ENCODE measurements around the gene TEX10. TPM values are rescaled to one million over a fixed set of nuclear protein-coding genes. Genes with fewer than 3 reads are reported as not detected.

TEX10 gene
- polyA plus RNA-seq, 1 donor (not counting 4 experiments of a cell fraction or from before 2014, with no cell fraction given) = 50.7 TPM

- Histone ChIP-seq H3K36me3 (ENCODE audit: control insufficient read depth in 2 of 2, extremely low read depth in 1 of 2, insufficient read depth in 2 of 2, low read length in 2 of 2) (peaks cover 7 to 12% of the 10 kb centered on the region in 2 experiments), H3K9ac (ENCODE audit: control insufficient read depth, extremely low read depth, insufficient read depth, low read length) (no peak overlapping the region), H3K9me1 (ENCODE audit: control insufficient read depth, extremely low read depth, insufficient read depth, low read length) (no peaks in the 10 kb centered on the region), H3K9me3 (ENCODE audit: control insufficient read depth, low read depth, low read length) (no peaks in the 10 kb centered on the region), H3K27ac (ENCODE audit: control insufficient read depth, insufficient read depth, low read length) (no peak overlapping the region), H3K4me1 (ENCODE audit: control insufficient read depth, extremely low read depth, insufficient read depth, low read length) (no peaks in the 10 kb centered on the region), H3K4me2 (ENCODE audit: control insufficient read depth, extremely low read depth, insufficient read depth, low read depth, low read length) (no peak overlapping the region), H3K27me3 (ENCODE audit: control insufficient read depth, extremely low read depth, insufficient read depth, low read length) (no peaks in the 10 kb centered on the region), H3K4me3 (ENCODE audit: control insufficient read depth in 2 of 3, extremely low read depth in 1 of 3, insufficient read depth in 2 of 3, low read depth in 1 of 3, low read length in 3 of 3) (no peak overlapping the region), H3K79me2 (ENCODE audit: control insufficient read depth, insufficient read depth, low read length) (peaks cover 35% of the 10 kb centered on the region), H2AFZ (ENCODE audit: control insufficient read depth, low read length) (no peak overlapping the region), H4K20me1 (ENCODE audit: control insufficient read depth, extremely low read depth, insufficient read depth, low read length) (peaks cover 3% of the 10 kb centered on the region)
- TF ChIP-seq EZH2 (IDR thresholded peaks at IDR 0.05; ENCODE audit: low read length) = no peak
- no peak for FAIRE-seq
- dilution Hi-C loops (cut with MboI; ENCODE audit: extremely low pct_ligation_motif_present, low sequenced_read_pairs) = loop anchor here (25.0 kb wide), 1 partner anchor 270 kb away; the partner anchor contains the start of gene CAVIN4
- DNase-seq (ENCODE audit: low read depth, low spot score) = no peak
Observed at GRCh38 chr9:100317706-100318105, 35.0 kb downstream of the TEX10 start.

- FAIRE-seq = no peak
- Histone ChIP-seq H4K20me1 (ENCODE audit: control insufficient read depth, extremely low read depth, insufficient read depth, low read length) (peaks cover 3% of the 10 kb centered on the region), H3K9me1 (ENCODE audit: control insufficient read depth, extremely low read depth, insufficient read depth, low read length) (no peaks in the 10 kb centered on the region), H3K36me3 (ENCODE audit: control insufficient read depth in 2 of 2, extremely low read depth in 1 of 2, insufficient read depth in 2 of 2, low read length in 2 of 2) (peaks cover 7 to 12% of the 10 kb centered on the region in 2 experiments), H3K79me2 (ENCODE audit: control insufficient read depth, insufficient read depth, low read length) (peaks cover 44% of the 10 kb centered on the region), H2AFZ (ENCODE audit: control insufficient read depth, low read length) (no peak overlapping the region), H3K4me2 (ENCODE audit: control insufficient read depth, extremely low read depth, insufficient read depth, low read depth, low read length) (no peak overlapping the region), H3K9ac (ENCODE audit: control insufficient read depth, extremely low read depth, insufficient read depth, low read length) (no peak overlapping the region), H3K27ac (ENCODE audit: control insufficient read depth, insufficient read depth, low read length) (no peak overlapping the region), H3K9me3 (ENCODE audit: control insufficient read depth, low read depth, low read length) (no peaks in the 10 kb centered on the region), H3K27me3 (ENCODE audit: control insufficient read depth, extremely low read depth, insufficient read depth, low read length) (no peaks in the 10 kb centered on the region), H3K4me3 (ENCODE audit: control insufficient read depth in 2 of 3, extremely low read depth in 1 of 3, insufficient read depth in 2 of 3, low read depth in 1 of 3, low read length in 3 of 3) (no peak overlapping the region), H3K4me1 (ENCODE audit: control insufficient read depth, extremely low read depth, insufficient read depth, low read length) (no peaks in the 10 kb centered on the region)
- dilution Hi-C loops (cut with MboI; ENCODE audit: extremely low pct_ligation_motif_present, low sequenced_read_pairs) = loop anchor here (25.0 kb wide), 1 partner anchor 272 kb away; the partner anchor contains the start of gene CAVIN4
- TF ChIP-seq EZH2 (IDR thresholded peaks at IDR 0.05; ENCODE audit: low read length) (no peak), CTCF (optimal IDR thresholded peaks at IDR 0.05 in 1 of 3, IDR thresholded peaks at IDR 0.05 in 1 of 3, conservative IDR thresholded peaks at IDR 0.05 in 1 of 3; ENCODE audit: extremely low read depth in 1 of 3, insufficient read depth in 2 of 3, low read length in 3 of 3) (no peak)
- DNase-seq (ENCODE audit: low read depth, low spot score) = no peak
Observed at GRCh38 chr9:100315561-100315960, 37.2 kb downstream of the TEX10 start.

- Histone ChIP-seq H3K9ac (ENCODE audit: control insufficient read depth, extremely low read depth, insufficient read depth, low read length) (no peak overlapping the region), H3K79me2 (ENCODE audit: control insufficient read depth, insufficient read depth, low read length) (peaks cover 41% of the 10 kb centered on the region), H3K9me3 (ENCODE audit: control insufficient read depth, low read depth, low read length) (no peaks in the 10 kb centered on the region), H3K4me1 (ENCODE audit: control insufficient read depth, extremely low read depth, insufficient read depth, low read length) (no peaks in the 10 kb centered on the region), H3K36me3 (ENCODE audit: control insufficient read depth in 2 of 2, extremely low read depth in 1 of 2, insufficient read depth in 2 of 2, low read length in 2 of 2) (peaks cover 15 to 21% of the 10 kb centered on the region in 2 experiments), H2AFZ (ENCODE audit: control insufficient read depth, low read length) (no peak overlapping the region), H3K27ac (ENCODE audit: control insufficient read depth, insufficient read depth, low read length) (no peak overlapping the region), H4K20me1 (ENCODE audit: control insufficient read depth, extremely low read depth, insufficient read depth, low read length) (no peaks in the 10 kb centered on the region), H3K9me1 (ENCODE audit: control insufficient read depth, extremely low read depth, insufficient read depth, low read length) (no peaks in the 10 kb centered on the region), H3K4me2 (ENCODE audit: control insufficient read depth, extremely low read depth, insufficient read depth, low read depth, low read length) (no peak overlapping the region), H3K27me3 (ENCODE audit: control insufficient read depth, extremely low read depth, insufficient read depth, low read length) (no peaks in the 10 kb centered on the region), H3K4me3 (ENCODE audit: control insufficient read depth in 2 of 3, extremely low read depth in 1 of 3, insufficient read depth in 2 of 3, low read depth in 1 of 3, low read length in 3 of 3) (no peak overlapping the region)
- no peak for FAIRE-seq
- dilution Hi-C loops (cut with MboI; ENCODE audit: extremely low pct_ligation_motif_present, low sequenced_read_pairs) = loop anchor here (25.0 kb wide), 1 partner anchor 277 kb away; the partner anchor contains the start of gene CAVIN4
- TF ChIP-seq EZH2 (IDR thresholded peaks at IDR 0.05; ENCODE audit: low read length) (no peak), CTCF (optimal IDR thresholded peaks at IDR 0.05 in 1 of 3, IDR thresholded peaks at IDR 0.05 in 1 of 3, conservative IDR thresholded peaks at IDR 0.05 in 1 of 3; ENCODE audit: extremely low read depth in 1 of 3, insufficient read depth in 2 of 3, low read length in 3 of 3) (no peak)
- no peak for DNase-seq (ENCODE audit: low read depth, low spot score)
Observed at GRCh38 chr9:100309992-100310391, 42.8 kb downstream of the TEX10 start.

All from keratinocyte (primary cell).